Measurements from ENCODE around the gene SELENOK.

DNA sequence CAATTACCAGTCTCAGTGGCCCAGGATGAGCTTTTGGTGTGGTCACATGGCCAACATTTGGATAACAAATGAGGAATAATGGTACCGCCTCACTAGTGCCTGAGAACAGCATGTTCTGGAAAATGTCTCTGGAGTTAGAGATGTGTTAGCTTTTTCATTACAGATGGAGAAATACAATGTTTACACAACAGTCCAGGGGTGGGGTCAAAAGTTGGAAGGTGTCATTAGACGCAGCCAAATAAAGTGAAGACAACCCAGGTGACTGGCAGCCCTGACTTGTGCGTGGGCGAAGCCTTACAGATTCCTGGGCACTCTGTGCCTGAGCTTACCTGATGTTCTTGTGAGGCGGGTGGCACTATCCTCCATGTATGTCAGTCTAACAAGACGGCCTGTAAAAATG lies 32.5 kb downstream of the SELENOK start:
- TF ChIP-seq, protein P1, sequence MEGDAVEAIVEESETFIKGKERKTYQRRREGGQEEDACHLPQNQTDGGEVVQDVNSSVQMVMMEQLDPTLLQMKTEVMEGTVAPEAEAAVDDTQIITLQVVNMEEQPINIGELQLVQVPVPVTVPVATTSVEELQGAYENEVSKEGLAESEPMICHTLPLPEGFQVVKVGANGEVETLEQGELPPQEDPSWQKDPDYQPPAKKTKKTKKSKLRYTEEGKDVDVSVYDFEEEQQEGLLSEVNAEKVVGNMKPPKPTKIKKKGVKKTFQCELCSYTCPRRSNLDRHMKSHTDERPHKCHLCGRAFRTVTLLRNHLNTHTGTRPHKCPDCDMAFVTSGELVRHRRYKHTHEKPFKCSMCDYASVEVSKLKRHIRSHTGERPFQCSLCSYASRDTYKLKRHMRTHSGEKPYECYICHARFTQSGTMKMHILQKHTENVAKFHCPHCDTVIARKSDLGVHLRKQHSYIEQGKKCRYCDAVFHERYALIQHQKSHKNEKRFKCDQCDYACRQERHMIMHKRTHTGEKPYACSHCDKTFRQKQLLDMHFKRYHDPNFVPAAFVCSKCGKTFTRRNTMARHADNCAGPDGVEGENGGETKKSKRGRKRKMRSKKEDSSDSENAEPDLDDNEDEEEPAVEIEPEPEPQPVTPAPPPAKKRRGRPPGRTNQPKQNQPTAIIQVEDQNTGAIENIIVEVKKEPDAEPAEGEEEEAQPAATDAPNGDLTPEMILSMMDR (IDR thresholded peaks at IDR 0.05) = no peak
- TF ChIP-seq, protein P2, sequence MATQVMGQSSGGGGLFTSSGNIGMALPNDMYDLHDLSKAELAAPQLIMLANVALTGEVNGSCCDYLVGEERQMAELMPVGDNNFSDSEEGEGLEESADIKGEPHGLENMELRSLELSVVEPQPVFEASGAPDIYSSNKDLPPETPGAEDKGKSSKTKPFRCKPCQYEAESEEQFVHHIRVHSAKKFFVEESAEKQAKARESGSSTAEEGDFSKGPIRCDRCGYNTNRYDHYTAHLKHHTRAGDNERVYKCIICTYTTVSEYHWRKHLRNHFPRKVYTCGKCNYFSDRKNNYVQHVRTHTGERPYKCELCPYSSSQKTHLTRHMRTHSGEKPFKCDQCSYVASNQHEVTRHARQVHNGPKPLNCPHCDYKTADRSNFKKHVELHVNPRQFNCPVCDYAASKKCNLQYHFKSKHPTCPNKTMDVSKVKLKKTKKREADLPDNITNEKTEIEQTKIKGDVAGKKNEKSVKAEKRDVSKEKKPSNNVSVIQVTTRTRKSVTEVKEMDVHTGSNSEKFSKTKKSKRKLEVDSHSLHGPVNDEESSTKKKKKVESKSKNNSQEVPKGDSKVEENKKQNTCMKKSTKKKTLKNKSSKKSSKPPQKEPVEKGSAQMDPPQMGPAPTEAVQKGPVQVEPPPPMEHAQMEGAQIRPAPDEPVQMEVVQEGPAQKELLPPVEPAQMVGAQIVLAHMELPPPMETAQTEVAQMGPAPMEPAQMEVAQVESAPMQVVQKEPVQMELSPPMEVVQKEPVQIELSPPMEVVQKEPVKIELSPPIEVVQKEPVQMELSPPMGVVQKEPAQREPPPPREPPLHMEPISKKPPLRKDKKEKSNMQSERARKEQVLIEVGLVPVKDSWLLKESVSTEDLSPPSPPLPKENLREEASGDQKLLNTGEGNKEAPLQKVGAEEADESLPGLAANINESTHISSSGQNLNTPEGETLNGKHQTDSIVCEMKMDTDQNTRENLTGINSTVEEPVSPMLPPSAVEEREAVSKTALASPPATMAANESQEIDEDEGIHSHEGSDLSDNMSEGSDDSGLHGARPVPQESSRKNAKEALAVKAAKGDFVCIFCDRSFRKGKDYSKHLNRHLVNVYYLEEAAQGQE (IDR thresholded peaks at IDR 0.05; ENCODE audit: insufficient read depth in 1 of 2, low read depth in 2 of 2, low read length in 1 of 2) = no peak
- no peak for TF ChIP-seq POLR2AphosphoS5 (IDR thresholded peaks at IDR 0.05; ENCODE audit: low read depth, low read length)
